Tibial artery (tissue), 4 donors: ENCODE data around the gene SCAMP1.

Experiments
- DNase-seq, 2 donors: peaks; one replicate each; pipeline ENCODE4 v3.0.0-alpha.2; 2019
- H3K27ac ChIP-seq, 2 donors: fragments of 200-600 bp; sonication (generic) in 1 of 2; 1 replicate in 1 of 2; 2 replicates in 1 of 2; pipeline ENCODE4 v1.5.1; 2018 to 2019; ENCODE audit warnings: mild to moderate bottlenecking in 1 of 2
- H3K27me3 ChIP-seq, 2 donors: fragments of 200-600 bp; sonication (generic) in 1 of 2; one replicate each; pipeline versions ENCODE4 v1.5.1 to v1.6.0; 2016 to 2019
- H3K36me3 ChIP-seq, 3 donors: fragments of 200-600 bp; sonication (generic) in 2 of 3; one replicate each; pipeline ENCODE4 v1.5.1; 2016 to 2019; ENCODE audit warnings: mild to moderate bottlenecking in 2 of 3
- H3K4me1 ChIP-seq, 4 donors: fragments of 200-600 bp; sonication (generic) in 2 of 4; 1 replicate in 3 of 4; 2 replicates in 1 of 4; pipeline ENCODE4 v1.5.1; 2016 to 2019
- H3K4me3 ChIP-seq, 2 donors: fragments of 200-600 bp; sonication (generic) in 1 of 2; 1 replicate in 1 of 2; 2 replicates in 1 of 2; pipeline ENCODE4 v1.5.1; 2018 to 2019; ENCODE audit warnings: mild to moderate bottlenecking in 2 of 2
- H3K9me3 ChIP-seq, 3 donors: fragments of 200-600 bp; sonication (generic) in 1 of 3; one replicate each; pipeline ENCODE4 v1.5.1; 2016 to 2019
- intact Hi-C: fragments of 100-400 bp; cut with DNase I; formaldehyde crosslinking; loops from one replicate; pipeline ENCODE4 v1.15.0; 2023; ENCODE audit warnings: low total_unique reads
- TF ChIP-seq, protein P1 (sequence below), 2 experiments: fragments of 200-600 bp in 1 of 2; fragments of 450-650 bp in 1 of 2; IDR thresholded peaks; one replicate each; pipeline ENCODE4 v1.5.1; 2017 to 2019; ENCODE audit warnings: antibody characterized with exemption in 2 of 2, mild to moderate bottlenecking in 1 of 2, moderate library complexity in 1 of 2

The SCAMP1 gene

DNA sequence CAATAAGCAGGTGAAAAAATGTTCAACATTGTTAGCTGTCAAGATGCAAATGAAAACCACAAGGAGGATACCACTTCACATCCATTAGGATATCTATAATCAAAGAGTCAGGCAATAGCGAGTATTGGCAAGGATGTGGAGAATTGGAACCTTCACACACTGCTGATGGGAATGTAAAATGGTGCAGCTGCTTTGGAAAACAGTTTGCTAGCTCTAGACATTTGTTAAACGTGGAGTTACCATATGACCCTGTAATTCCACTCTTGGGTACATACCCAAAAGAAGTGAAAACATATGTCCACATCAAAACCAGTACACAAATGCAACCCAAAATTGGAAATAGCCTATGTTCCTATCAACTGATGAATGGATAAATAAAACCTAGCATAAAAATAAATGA, 37.4 kb downstream of the SCAMP1 start:
- H3K27ac ChIP-seq: no peak overlapping the region
- intact Hi-C loops: no loop called here
- no peaks in the 10 kb centered on the region for H3K4me1 ChIP-seq
- no peaks in the 10 kb centered on the region for H3K27me3 ChIP-seq
- no peak overlapping the region for H3K4me3 ChIP-seq
- no peaks in the 10 kb centered on the region for H3K9me3 ChIP-seq
- DNase-seq: no peak
- H3K36me3 ChIP-seq: no peaks in the 10 kb centered on the region
- TF ChIP-seq, protein P1, sequence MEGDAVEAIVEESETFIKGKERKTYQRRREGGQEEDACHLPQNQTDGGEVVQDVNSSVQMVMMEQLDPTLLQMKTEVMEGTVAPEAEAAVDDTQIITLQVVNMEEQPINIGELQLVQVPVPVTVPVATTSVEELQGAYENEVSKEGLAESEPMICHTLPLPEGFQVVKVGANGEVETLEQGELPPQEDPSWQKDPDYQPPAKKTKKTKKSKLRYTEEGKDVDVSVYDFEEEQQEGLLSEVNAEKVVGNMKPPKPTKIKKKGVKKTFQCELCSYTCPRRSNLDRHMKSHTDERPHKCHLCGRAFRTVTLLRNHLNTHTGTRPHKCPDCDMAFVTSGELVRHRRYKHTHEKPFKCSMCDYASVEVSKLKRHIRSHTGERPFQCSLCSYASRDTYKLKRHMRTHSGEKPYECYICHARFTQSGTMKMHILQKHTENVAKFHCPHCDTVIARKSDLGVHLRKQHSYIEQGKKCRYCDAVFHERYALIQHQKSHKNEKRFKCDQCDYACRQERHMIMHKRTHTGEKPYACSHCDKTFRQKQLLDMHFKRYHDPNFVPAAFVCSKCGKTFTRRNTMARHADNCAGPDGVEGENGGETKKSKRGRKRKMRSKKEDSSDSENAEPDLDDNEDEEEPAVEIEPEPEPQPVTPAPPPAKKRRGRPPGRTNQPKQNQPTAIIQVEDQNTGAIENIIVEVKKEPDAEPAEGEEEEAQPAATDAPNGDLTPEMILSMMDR (IDR thresholded peaks at IDR 0.05): no peak

DNA sequence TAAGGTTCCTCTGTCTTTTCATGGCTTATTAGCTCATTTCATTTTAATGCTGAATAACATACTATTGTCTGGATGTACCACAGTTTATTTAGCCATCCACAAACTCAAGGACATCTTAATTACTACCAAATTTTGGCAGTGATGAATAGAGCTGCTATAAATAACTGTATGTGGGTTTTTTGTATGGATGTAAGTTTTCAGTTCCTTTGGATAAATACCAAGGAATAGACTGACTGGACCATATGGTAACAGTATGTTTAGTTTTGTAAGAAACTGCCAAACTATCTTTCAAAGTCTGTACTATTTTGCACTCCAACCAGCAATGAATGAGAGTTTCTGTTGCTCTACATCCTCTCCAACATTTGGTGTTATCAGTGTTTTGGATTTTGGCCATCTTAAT, 38.7 kb downstream of the SCAMP1 start:
- H3K4me3 ChIP-seq: no peak overlapping the region
- no peaks in the 10 kb centered on the region for H3K9me3 ChIP-seq
- H3K4me1 ChIP-seq: no peaks in the 10 kb centered on the region
- intact Hi-C loops: no loop called here
- no peaks in the 10 kb centered on the region for H3K36me3 ChIP-seq
- DNase-seq: no peak
- H3K27me3 ChIP-seq: no peaks in the 10 kb centered on the region
- TF ChIP-seq, protein P1 (IDR thresholded peaks at IDR 0.05): no peak
- no peak overlapping the region for H3K27ac ChIP-seq

DNA sequence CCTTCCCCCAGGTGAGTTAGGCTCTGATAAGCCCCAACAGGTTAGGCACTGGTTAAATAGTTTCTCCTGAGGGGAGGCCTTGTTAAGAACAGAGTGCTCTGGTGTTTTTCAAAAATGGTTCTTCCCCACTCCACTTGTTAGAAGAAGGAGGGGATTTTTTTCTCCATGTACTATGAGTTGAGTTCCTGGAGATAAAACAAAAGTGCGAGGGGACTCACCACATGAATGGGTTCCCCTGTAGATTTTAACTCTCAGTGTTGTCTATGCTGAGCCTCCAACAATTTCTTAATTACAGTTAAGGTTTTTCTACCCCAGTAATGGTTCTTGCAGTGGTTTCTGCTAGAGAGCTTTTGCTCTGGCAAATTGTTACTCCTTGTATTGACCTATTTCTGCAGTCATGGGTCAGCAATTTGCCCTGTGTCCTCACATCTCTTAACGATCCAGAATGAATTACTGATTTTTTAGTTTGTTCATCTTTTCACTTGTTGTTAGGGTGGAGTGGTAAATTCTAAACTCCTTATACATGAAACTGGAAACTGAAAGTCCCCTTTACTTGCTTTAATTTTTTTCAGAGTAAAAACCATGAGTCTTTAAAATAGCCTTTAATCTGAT, 44.4 kb downstream of the SCAMP1 start:
- TF ChIP-seq, protein P1 (IDR thresholded peaks at IDR 0.05): no peak
- intact Hi-C loops: no loop called here

DNA sequence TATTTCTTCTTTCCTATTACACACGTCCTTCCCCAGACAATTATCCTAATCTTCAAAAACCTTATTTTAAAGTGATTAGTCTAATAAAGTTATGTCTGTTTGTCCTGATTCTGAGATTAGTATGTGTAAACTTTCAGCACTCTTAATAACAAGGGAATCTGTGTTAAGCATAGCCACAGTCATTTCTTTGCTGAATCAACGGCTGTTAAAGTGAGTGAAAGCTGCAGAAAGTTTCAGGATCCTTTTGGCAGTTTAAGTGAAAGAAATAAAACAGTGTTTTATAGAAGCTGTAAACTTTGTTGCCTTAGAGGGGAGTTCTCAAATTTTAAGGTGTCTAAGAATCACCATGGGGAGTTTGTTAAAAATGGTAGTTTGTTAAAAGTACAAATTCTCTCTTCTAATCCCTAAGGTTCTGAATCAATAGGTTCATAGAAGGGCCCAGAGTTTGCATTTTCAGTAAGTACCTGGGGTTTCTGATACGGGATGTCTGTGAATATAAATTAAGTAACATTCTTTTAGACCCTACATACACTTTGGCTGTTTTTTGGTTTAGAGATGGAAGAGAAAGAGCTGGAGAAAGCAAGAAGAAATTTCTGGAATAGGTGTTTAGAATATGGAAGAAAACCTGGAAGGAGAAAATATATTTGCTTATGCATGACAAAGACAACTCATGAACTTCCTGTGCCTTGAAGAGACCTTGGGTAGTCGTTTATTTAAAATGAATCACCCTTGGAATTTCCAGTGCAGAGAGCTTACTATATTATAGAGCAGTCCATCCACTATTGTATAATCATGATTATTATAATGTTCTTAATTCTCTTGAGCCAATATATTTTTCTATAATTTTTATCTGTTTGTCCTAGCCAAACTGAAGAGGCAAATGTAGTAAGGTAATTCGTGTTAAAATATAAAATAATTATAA, 45.7 kb downstream of the SCAMP1 start:
- no peaks in the 10 kb centered on the region for H3K36me3 ChIP-seq
- DNase-seq: no peak
- H3K9me3 ChIP-seq: no peaks in the 10 kb centered on the region
- H3K27me3 ChIP-seq: no peaks in the 10 kb centered on the region
- TF ChIP-seq, protein P1 (IDR thresholded peaks at IDR 0.05): no peak
- intact Hi-C loops: no loop called here
- no peak overlapping the region for H3K4me3 ChIP-seq
- no peak overlapping the region for H3K27ac ChIP-seq
- peaks cover 0 to 9% (median 2%) of the 10 kb centered on the region in 4 donors for H3K4me1 ChIP-seq

More for the DNA sequence above, 44.4 kb downstream of the SCAMP1 start:
- Histone ChIP-seq H3K36me3 (no peaks in the 10 kb centered on the region), H3K4me3 (no peak overlapping the region), H3K9me3 (no peaks in the 10 kb centered on the region), H3K4me1 (peaks cover 0 to 7% (median 2%) of the 10 kb centered on the region in 4 donors), H3K27me3 (no peaks in the 10 kb centered on the region), H3K27ac (no peak overlapping the region)
- no peak for DNase-seq

DNA sequence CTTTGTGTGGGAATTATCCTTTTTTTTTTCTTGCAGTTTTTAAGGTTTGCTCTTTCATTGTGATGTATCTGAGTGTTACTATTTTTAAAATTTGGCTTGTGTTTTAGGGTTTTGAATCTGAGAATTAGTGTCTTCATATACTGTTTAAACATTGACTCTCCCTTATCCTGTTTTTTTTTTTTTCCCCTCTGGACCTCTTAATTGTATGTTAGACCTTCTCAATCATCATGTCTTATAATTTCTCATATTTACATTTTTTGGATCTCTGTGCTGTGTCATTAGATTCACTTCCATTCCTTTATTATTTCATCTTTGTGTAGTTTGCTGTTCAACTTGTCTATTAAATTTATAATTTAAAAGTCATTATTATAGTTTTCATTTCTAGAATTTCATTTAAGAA, 47.0 kb downstream of the SCAMP1 start:
- Histone ChIP-seq H3K27ac (no peak overlapping the region), H3K4me1 (peaks cover 0 to 12% (median 2%) of the 10 kb centered on the region in 4 donors), H3K4me3 (no peak overlapping the region), H3K36me3 (no peaks in the 10 kb centered on the region), H3K27me3 (no peaks in the 10 kb centered on the region), H3K9me3 (no peaks in the 10 kb centered on the region)
- no peak for DNase-seq
- intact Hi-C loops: no loop called here
- TF ChIP-seq, protein P1 (IDR thresholded peaks at IDR 0.05): no peak
